Esophagus muscularis mucosa (tissue), 4 donors: ENCODE measurements around the gene STAB2. TPM values are rescaled to one million over a fixed set of nuclear protein-coding genes. Genes with fewer than 3 reads are reported as not detected.
A peak's percentile ranks its signal among the peaks of the same experiment; 100 is the strongest.

ENCODE experiments used
- DNase-seq: peaks from one replicate; pipeline ENCODE4 v3.0.0-alpha.2; 2017; ENCODE audit errors: extremely low spot score
- H3K27ac ChIP-seq, 4 donors: fragments of 200-600 bp; sonication (generic); replicated peaks in 1 of 4; 1 replicate in 3 of 4; 2 replicates in 1 of 4; pipeline ENCODE4 v1.5.1; 2016 to 2019; ENCODE audit warnings: mild to moderate bottlenecking in 1 of 4
- H3K27me3 ChIP-seq, 4 donors: fragments of 200-600 bp; sonication (generic); one replicate each; pipeline versions ENCODE4 v1.5.1 to v1.6.0; 2016 to 2019
- H3K36me3 ChIP-seq, 4 donors: fragments of 200-600 bp; sonication (generic); one replicate each; pipeline ENCODE4 v1.5.1; 2016 to 2019
- H3K4me1 ChIP-seq, 4 donors: fragments of 200-600 bp; sonication (generic); one replicate each; pipeline ENCODE4 v1.5.1; 2016 to 2019
- H3K4me3 ChIP-seq, 4 donors: fragments of 200-600 bp; sonication (generic); 1 replicate in 2 of 4; 2 replicates in 2 of 4; pipeline ENCODE4 v1.5.1; 2016 to 2019; ENCODE audit warnings: mild to moderate bottlenecking in 4 of 4, moderate library complexity in 1 of 4
- H3K9me3 ChIP-seq, 4 donors: fragments of 200-600 bp; sonication (generic); 1 replicate in 3 of 4; 2 replicates in 1 of 4; pipeline ENCODE4 v1.5.1; 2016 to 2019
- EP300 ChIP-seq: sonication (generic); formaldehyde crosslinking; IDR thresholded peaks from one replicate; pipeline ENCODE4 v1.6.1; 2017; ENCODE audit warnings: antibody characterized with exemption
- POLR2A ChIP-seq: fragments of 450-650 bp; IDR thresholded peaks from one replicate; pipeline ENCODE4 v1.6.1; 2017; ENCODE audit warnings: antibody characterized with exemption, moderate library complexity, mild to moderate bottlenecking, low read depth
- POLR2AphosphoS5 ChIP-seq, 2 donors: sonication (generic); formaldehyde crosslinking; IDR thresholded peaks; one replicate each; pipeline ENCODE4 v1.6.1; 2017; ENCODE audit warnings: antibody characterized with exemption in 2 of 2
- WGBS: methylation state at CpG from one replicate; pipeline ENCODE4 v1.1.5; 2018; 5-methylcytosine and 5-hydroxymethylcytosine counted together
- intact Hi-C: fragments of 100-400 bp; cut with DNase I; formaldehyde crosslinking; loops from one replicate; pipeline ENCODE4 v1.15.1; 2023
- total RNA-seq, 4 donors: library from RNA; depleted of rRNA; stranded (reverse); fragments of >200 nt; gene quantifications; one replicate each; pipeline versions ENCODE4 v1.1.0 to v1.2.1, GENCODE V29; 2016
- TF ChIP-seq, protein P1 (sequence below), 3 experiments: fragments of 200-600 bp in 2 of 3; fragments of 450-650 bp in 1 of 3; sonication (generic) in 2 of 3; IDR thresholded peaks; one replicate each; pipeline ENCODE4 v1.5.1; 2017 to 2019; ENCODE audit warnings: antibody characterized with exemption in 3 of 3, mild to moderate bottlenecking in 2 of 3, moderate library complexity in 1 of 3

STAB2 gene
- total RNA-seq, 4 donors from 2014 or later, result under 0.01 to 0.50 (median 0.29) TPM; not detected in 1

DNA sequence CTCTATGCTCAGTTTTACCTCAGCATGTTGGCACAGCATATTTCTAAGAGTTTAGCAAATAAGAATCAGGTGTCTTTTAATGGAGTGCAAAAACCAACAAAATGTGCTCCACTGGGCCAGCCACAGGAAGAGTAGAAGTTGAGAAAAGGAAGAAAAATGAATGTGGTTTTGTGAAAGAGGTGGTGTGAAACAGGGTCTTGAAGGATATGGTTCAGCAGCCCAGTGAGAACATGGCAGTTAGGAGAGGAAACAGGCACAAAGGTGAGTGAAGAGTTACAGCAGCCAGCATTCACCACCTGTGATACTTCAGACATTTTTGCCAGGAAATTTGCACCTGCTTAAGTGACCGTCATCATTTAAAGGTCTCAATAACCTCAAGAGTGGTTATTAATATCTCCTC is 2.4 kb downstream of the STAB2 start:
- DNase-seq, result no peak
- WGBS, result 83% methylated on average over 1 of the region's 1 CpG
- Histone ChIP-seq H3K9me3 (no peaks in the 10 kb centered on the region), H3K36me3 (no peaks in the 10 kb centered on the region), H3K4me1 (peaks cover 0 to 9% (median 0%) of the 10 kb centered on the region in 4 donors), H3K27ac (no peak overlapping the region), H3K27me3 (peaks cover 0 to 3% (median 0%) of the 10 kb centered on the region in 4 donors), H3K4me3 (no peak overlapping the region)
- TF ChIP-seq EP300 (no peak), POLR2A (no peak), POLR2AphosphoS5 (IDR thresholded peaks at IDR 0.05) (no peak)
- TF ChIP-seq, protein P1, sequence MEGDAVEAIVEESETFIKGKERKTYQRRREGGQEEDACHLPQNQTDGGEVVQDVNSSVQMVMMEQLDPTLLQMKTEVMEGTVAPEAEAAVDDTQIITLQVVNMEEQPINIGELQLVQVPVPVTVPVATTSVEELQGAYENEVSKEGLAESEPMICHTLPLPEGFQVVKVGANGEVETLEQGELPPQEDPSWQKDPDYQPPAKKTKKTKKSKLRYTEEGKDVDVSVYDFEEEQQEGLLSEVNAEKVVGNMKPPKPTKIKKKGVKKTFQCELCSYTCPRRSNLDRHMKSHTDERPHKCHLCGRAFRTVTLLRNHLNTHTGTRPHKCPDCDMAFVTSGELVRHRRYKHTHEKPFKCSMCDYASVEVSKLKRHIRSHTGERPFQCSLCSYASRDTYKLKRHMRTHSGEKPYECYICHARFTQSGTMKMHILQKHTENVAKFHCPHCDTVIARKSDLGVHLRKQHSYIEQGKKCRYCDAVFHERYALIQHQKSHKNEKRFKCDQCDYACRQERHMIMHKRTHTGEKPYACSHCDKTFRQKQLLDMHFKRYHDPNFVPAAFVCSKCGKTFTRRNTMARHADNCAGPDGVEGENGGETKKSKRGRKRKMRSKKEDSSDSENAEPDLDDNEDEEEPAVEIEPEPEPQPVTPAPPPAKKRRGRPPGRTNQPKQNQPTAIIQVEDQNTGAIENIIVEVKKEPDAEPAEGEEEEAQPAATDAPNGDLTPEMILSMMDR (IDR thresholded peaks at IDR 0.05), result no peak
- intact Hi-C loops, result no loop called here

DNA sequence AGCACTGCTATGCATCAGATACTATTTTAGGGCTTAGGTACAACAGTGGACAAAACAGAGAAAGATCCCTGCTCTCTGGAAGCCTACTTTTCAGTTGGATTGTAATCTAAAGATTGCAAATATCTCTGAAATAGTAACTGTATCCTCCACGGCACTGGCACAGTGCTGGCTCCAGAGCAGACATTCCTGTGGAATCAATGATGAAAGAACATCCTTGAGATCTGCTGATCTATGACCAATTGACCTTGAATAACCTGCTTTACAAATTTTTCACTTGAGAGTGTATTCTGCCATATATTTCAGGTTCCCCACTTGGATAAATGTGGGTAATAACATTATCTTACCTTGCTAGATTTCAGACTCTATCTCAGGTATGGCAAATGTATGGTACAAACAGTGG is 3.2 kb downstream of the STAB2 start:
- H3K36me3 ChIP-seq, result no peaks in the 10 kb centered on the region
- H3K4me1 ChIP-seq, result peaks cover 0 to 9% (median 0%) of the 10 kb centered on the region in 4 donors
- WGBS, result 70% methylated on average over 1 of the region's 1 CpG
- H3K27me3 ChIP-seq, result peaks cover 0 to 3% (median 0%) of the 10 kb centered on the region in 4 donors
- H3K27ac ChIP-seq, result no peak overlapping the region
- DNase-seq, result no peak
- intact Hi-C loops, result no loop called here
- TF ChIP-seq EP300, result no peak
- no peaks in the 10 kb centered on the region for H3K9me3 ChIP-seq
- H3K4me3 ChIP-seq, result no peak overlapping the region

DNA sequence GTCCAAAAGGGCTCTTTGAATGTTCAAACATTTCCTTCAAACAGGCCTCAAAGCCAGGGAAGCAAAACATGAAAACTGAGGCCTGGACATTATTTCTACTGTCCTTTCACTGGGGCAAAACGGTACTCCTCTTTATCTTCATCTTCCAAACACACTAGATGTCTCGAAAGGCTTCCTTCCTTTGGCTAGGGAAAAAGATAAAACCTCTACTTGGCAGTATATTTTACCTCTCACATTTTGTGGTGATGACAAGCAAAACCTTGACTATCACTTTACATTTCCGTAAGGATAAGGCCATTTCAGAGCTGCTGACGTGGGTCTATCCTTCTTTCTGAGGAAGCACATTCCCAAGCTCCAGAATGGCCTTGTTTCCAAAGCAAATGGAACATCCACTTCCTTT is 9.9 kb downstream of the STAB2 start:
- H3K4me3 ChIP-seq, result no peak overlapping the region
- 78% methylated on average over 4 of the region's 4 CpGs for WGBS
- intact Hi-C loops, result no loop called here
- H3K36me3 ChIP-seq, result no peaks in the 10 kb centered on the region
- DNase-seq, result peak; percentile 34
- no peak overlapping the region for H3K27ac ChIP-seq
- H3K4me1 ChIP-seq, result no peaks in the 10 kb centered on the region
- no peaks in the 10 kb centered on the region for H3K9me3 ChIP-seq
- H3K27me3 ChIP-seq, result peaks cover 0 to 3% (median 0%) of the 10 kb centered on the region in 4 donors
- TF ChIP-seq, protein P1 (IDR thresholded peaks at IDR 0.05), result no peak
- TF ChIP-seq POLR2AphosphoS5 (IDR thresholded peaks at IDR 0.05) (no peak), POLR2A (no peak), EP300 (no peak)

DNA sequence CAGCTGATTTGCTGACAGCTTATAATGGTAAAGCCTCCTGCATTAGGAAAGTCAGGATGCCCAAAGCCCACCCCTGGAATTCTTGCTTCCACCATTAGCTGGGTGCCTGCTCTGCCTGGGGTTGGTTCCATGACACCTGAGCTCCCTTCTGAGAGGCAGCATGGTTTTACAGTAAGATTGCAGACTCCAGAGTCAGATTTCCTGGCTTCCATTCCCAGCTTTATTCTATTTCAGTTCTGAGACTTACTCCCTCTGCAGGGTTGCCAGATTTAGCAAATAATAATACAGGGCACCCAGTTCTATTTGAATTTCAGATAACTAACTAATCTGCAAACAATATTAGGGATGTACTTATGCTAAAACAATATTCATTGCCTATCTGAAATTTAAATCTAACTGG is 12.2 kb downstream of the STAB2 start:
- peak; percentile 62 for DNase-seq
- H3K27ac ChIP-seq, result no peak overlapping the region
- H3K4me1 ChIP-seq, result no peaks in the 10 kb centered on the region
- peaks cover 0 to 1% (median 0%) of the 10 kb centered on the region in 4 donors for H3K27me3 ChIP-seq
- no peaks in the 10 kb centered on the region for H3K9me3 ChIP-seq
- TF ChIP-seq EP300 (no peak), POLR2AphosphoS5 (IDR thresholded peaks at IDR 0.05) (no peak), POLR2A (no peak)
- TF ChIP-seq, protein P1 (IDR thresholded peaks at IDR 0.05), result no peak
- H3K4me3 ChIP-seq, result no peak overlapping the region
- H3K36me3 ChIP-seq, result no peaks in the 10 kb centered on the region
- intact Hi-C loops, result no loop called here

DNA sequence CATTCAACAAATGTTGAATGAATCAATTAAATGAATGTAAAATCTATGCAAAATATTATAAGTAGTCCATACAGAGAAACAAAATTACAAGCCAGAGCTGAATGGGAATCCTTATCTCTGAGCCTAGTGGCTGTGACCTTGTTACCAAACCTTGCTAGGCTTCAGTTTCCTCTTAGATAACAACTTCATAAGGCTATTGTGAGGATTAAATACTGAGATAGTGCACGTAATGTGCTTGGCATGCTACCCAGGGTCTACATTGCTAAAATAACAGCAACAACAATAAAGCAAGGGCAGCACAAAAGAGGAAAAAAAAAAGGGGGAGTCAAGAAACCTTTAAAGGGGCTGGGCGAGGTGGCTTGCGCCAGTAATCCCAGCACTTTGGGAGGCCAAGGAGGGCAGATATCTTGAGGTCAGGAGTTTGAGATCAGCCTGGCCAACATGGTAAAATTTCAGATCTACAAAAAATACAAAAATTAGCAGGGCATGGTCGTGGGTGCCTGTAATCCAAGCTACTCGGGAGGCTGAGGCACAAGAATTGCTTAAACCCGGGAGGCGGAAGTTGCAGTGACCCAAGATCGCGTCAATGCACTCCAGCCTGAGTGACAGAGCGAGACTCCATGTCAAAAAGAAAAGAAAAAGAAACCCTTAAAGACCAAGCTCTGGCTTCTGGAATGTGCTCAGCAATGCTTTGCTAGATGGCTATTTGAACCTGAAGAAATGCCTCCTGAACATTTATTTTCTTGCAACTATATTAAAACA is 14.1 kb downstream of the STAB2 start:
- Histone ChIP-seq H3K9me3 (peaks cover 0 to 9% (median 7%) of the 10 kb centered on the region in 4 donors), H3K4me1 (no peaks in the 10 kb centered on the region), H3K4me3 (no peak overlapping the region), H3K27me3 (no peaks in the 10 kb centered on the region), H3K36me3 (no peaks in the 10 kb centered on the region), H3K27ac (no peak overlapping the region)
- DNase-seq, result peak; percentile 70
- TF ChIP-seq, protein P1 (IDR thresholded peaks at IDR 0.05), result no peak
- TF ChIP-seq POLR2AphosphoS5 (IDR thresholded peaks at IDR 0.05), result no peak
- TF ChIP-seq POLR2A, result no peak
- no peak for TF ChIP-seq EP300
- 82% methylated on average over 10 of the region's 10 CpGs for WGBS
- intact Hi-C loops, result no loop called here
